GM19193 (cell line): ENCODE data around the gene NLRC5.

ENCODE experiments used
- POLR2A ChIP-seq: IDR thresholded peaks from 4 replicates; pipeline ENCODE4 v1.6.1; 2011; ENCODE audit not compliant: insufficient read depth, insufficient read length; ENCODE audit errors: extremely low read depth

Gene NLRC5

DNA sequence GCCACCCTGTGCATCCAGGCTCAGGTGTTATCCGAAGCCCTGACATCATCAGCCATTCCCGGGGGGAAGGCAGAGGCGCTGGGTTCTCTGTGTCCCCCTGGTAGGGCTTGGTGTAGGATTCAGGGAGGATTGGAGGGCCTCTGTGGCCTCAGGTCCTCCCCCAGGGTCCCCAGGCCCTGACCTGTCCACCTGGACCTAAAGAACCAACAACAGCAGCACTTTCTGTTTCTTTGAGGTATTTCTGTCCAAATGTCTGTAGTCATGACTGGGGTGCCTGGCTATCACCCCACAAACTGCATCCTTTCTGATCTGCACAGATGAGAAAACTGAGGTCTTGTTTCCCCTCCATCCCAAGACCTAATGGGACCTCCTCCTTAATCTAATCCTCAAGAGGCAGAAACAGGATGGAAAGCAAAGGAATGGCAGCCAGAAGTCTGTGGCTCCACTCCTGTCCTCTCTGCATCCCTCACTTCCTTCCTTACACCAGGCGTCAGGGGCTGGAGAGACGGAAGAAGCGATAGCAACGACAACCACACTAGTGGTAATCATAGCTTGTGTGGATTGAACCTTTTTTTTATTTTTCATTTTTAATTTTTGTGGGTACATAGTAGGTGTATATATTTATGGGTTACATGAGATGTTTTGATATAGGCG is 11.8 kb downstream of the NLRC5 start:
- TF ChIP-seq POLR2A, result no peak

DNA sequence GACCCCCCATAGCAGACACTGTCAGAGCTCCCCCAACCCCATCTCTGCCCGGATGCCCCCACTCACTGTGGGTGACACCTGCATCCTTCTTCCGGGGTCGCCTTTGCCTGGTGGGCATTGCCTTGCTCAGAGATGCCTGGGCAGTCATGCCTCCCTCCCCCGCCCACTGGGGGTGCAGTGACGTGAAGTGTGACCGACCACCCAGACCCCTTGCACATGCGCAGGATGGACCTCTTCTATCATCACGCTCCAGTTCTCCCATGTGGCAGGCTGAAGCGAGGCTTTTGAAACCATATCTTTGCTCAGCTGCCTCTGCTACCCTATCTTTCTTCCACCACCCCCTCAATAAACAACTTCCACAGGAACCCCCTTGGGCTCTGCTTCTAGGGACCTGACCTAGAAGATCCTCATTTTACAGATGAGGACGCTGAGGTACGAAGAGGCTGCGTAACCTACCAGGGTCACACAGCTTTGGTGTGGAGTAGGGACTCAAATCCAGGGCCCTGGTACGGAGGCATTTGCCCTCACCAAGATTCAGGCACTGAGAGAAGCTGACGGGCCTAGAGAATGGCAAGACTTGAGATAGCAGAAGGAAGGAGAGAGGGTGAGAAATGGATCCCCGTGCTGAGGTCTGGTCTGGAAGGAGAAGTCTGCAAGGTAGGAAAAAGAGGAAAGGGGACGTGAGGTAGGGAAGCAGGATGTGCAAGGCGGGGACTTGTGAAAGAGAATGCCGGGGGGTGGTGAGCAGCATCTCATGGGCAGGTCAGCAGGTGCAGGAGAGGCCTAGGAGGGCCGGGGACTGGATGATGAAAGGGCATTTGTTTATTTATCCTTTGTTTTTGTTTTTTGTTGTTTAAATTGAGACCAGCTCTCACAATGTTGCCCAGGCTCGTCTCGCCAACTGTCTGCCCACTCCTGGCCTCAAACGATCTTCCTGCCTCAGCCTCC is 14.4 kb downstream of the NLRC5 start:
- TF ChIP-seq POLR2A, result no peak

DNA sequence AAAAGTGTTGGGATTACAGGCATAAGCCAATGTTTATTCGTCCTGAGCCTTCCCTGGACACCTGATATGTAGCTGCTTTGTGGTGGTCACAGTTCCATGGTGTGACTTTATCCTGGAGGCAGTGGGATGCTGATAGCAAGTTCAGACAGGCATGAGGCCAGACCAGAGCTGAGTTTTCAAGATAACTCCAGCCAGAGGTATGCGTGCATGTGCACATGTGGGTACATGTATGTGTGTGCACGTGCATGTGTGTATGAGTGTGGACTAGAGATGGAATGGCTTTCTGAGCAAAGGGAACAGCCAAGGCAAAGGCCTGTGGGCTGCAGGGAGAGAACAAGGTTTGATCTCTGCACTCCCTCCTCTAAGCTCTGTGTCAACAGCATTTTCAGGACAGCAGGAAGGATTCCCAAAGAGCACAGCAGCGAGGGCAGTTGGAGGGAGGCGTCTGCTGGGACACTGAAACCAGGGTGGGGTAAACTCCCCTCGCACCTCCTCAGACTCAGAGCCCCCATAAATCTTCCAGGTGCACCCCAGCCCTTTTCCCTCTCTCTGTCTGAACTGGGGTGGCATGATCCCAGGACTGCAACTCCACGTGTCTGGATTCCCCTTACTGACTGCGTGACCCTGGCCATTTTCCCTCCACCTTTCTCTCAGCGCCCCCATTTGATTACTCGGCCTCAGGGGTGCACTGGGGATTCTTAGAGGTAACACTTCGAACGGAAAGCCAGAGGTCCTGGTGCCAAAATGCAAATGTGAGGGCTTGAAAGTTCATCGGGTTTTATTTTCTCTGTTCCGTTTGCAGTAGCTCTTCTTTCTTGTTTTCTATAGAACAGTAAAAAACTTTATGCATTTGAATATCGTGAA is 15.3 kb downstream of the NLRC5 start:
- TF ChIP-seq POLR2A, result no peak

DNA sequence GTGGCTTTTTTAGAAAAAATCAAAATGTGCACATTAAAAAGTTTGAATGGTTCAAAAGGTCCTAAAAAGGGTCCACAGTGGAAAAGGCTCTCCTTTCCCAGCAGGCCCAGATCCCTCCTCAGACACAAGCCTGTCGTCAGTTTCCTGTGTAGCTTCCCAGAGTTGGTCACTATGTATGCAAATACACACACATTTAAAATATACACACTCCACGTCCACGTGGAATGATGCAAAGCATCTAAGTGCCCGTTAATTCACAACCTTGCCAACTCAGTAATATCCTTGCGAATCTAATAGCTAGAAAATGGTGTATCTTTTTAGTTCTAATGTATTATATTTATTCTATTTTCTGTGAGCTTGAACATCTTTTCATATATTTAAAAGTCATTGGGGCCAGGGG is 17.7 kb downstream of the NLRC5 start:
- TF ChIP-seq POLR2A, result no peak

DNA sequence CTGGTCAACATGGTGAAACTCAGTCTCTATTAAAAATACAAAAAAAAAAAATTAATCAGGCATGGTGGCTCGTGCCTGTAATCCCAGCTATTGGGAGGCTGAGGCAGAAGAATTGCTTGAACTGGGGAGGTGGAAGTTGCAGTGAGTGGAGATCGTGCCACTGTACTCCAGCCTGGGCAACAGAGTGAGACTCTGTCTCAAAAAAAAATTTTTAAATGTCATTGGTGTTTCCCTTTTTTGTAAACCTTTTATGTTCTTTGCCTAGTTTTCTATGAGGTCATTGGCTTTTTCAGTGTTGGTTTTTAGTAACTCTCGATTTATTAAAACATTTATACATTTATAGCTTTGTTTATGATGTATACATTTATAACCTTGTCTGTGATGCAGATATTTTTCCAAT is 18.2 kb downstream of the NLRC5 start:
- TF ChIP-seq POLR2A, result no peak

GRCh38 chr16:57008440-57008839 is 19.1 kb downstream of the NLRC5 start:
- no peak for TF ChIP-seq POLR2A

- no peak for TF ChIP-seq POLR2A
Measured at GRCh38 chr16:57009643-57010170, 20.4 kb downstream of the NLRC5 start.

- TF ChIP-seq POLR2A, result no peak
Measured at GRCh38 chr16:57012353-57012752, 23.0 kb downstream of the NLRC5 start.

GRCh38 chr16:57013229-57013628 is 23.9 kb downstream of the NLRC5 start:
- no peak for TF ChIP-seq POLR2A

DNA sequence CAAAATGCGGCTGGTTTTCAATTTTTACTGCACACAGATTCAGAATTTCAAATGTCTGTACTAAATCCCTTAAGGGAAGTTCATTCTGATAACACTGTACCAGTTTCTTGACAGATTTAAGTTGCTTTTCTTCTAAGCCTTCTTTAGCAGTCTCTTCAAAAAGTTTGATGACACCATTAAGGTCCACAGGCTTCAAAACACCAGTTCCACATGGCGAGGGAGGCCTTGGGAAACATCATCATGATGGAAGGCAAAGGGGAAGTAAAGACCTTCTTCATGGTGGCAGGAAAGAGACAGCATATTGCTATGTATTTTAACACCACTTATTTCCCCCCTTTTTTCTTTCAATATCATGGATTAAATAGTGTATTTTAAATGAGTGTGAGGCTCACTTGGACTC is 24.5 kb downstream of the NLRC5 start:
- no peak for TF ChIP-seq POLR2A

GRCh38 chr16:57016301-57016700 is 26.9 kb downstream of the NLRC5 start:
- TF ChIP-seq POLR2A, result no peak

DNA sequence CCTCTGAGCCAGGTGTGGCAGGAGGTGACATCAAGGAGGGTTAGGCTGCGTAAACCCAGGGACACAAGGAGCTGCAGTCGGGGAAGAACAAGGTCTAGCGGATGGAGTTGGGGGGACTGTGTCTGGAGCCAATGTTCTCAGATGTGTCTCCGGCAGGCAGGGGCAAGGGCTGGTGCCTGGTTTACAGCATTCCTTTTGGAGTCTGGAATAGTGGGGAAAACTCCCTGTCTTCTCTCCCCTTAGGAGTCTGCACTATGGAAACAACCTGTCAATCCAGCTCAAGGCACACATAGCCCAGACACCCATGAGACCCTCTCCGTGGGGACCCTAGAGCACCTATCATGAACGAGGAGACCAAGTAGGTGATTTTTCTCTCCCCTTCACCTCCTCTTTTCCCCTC is 27.5 kb downstream of the NLRC5 start:
- TF ChIP-seq POLR2A, result no peak

- no peak for TF ChIP-seq POLR2A
Measured at GRCh38 chr16:57017251-57017650, 27.9 kb downstream of the NLRC5 start.

GRCh38 chr16:57019746-57020145 is 30.4 kb downstream of the NLRC5 start:
- TF ChIP-seq POLR2A, result no peak

- TF ChIP-seq POLR2A, result no peak
Measured at GRCh38 chr16:57020651-57021050, 31.3 kb downstream of the NLRC5 start.
